K562 (cell line): ENCODE data around the gene KCNK18. TPM values are rescaled to one million over a fixed set of nuclear protein-coding genes. Genes with fewer than 3 reads are reported as not detected.

Source experiments
- CREB3 ChIP-seq: fragments of 450-650 bp; conservative IDR thresholded peaks from 2 replicates; pipeline ENCODE4 v1.6.1; 2016; ENCODE audit warnings: missing genetic modification characterization, low read depth, mild to moderate bottlenecking, missing compliant biosample characterization, moderate library complexity
- ERF ChIP-seq: fragments of 450-650 bp; formaldehyde crosslinking; IDR thresholded peaks from 2 replicates; pipeline ENCODE4 v1.4.0; 2020; ENCODE audit warnings: mild to moderate bottlenecking, mixed read lengths
- IRF1 ChIP-seq: sonication (generic); formaldehyde crosslinking; IDR thresholded peaks from 2 replicates; pipeline ENCODE4 v1.8.0; 2022; ENCODE audit warnings: missing genetic modification reagents, mild to moderate bottlenecking, borderline replicate concordance
- L3MBTL2 ChIP-seq: fragments of 450-650 bp; IDR thresholded peaks from 2 replicates; pipeline ENCODE4 v1.6.1; 2016; ENCODE audit warnings: mild to moderate bottlenecking, moderate library complexity
- MGA ChIP-seq: fragments of 450-650 bp; IDR thresholded peaks from 2 replicates; pipeline ENCODE4 v1.6.1; 2016; ENCODE audit warnings: mild to moderate bottlenecking, moderate library complexity
- MYC ChIP-seq, 2 experiments: fragments of 250-450 bp in 1 of 2; sonication (Bioruptor Pico) in 1 of 2; IDR thresholded peaks; 2 replicates each; pipeline versions ENCODE4 v1.5.1 to v1.6.1; 2012 to 2021; ENCODE audit warnings: low read depth in 2 of 2, borderline replicate concordance in 1 of 2, improper control_type of control experiment in 1 of 2, low read length in 1 of 2, mild to moderate bottlenecking in 1 of 2, moderate library complexity in 1 of 2
- PTRF ChIP-seq: fragments of 450-650 bp; IDR thresholded peaks from 2 replicates; pipeline ENCODE4 v1.6.1; 2016; ENCODE audit warnings: mild to moderate bottlenecking, missing genetic modification characterization, missing compliant biosample characterization
- RAD51 ChIP-seq: fragments of 450-650 bp; IDR thresholded peaks from 2 replicates; pipeline ENCODE4 v1.7.1; 2016; ENCODE audit warnings: low read depth, mild to moderate bottlenecking, borderline replicate concordance
- RBM14 ChIP-seq: fragments of 200-400 bp; formaldehyde crosslinking; IDR thresholded peaks from 2 replicates; pipeline ENCODE4 v1.6.1; 2018; ENCODE audit warnings: low read depth, mild to moderate bottlenecking, low read length, moderate library complexity, borderline replicate concordance; ENCODE audit not compliant: insufficient read depth
- TAL1 ChIP-seq: fragments of 450-650 bp; IDR thresholded peaks from 2 replicates; pipeline ENCODE4 v1.6.1; 2016; ENCODE audit warnings: mild to moderate bottlenecking
- USF1 ChIP-seq: sonication (generic); formaldehyde crosslinking; IDR thresholded peaks from 2 replicates; pipeline ENCODE4 v1.9.0; 2022; ENCODE audit warnings: mild to moderate bottlenecking, missing genetic modification reagents
- USF2 ChIP-seq: sonication (generic); formaldehyde crosslinking; IDR thresholded peaks from 2 replicates; pipeline ENCODE4 v1.5.0; 2020; ENCODE audit warnings: missing genetic modification reagents
- polyA plus RNA-seq, 8 experiments: library from polyadenylated mRNA; depleted of rRNA in 4 of 8; stranded (reverse) in 5 of 8; unstranded in 3 of 8; fragments of >200 nt; fragmentation: Nextera tagmentation in 2 of 8; fragmentation: Illumina TruSeq in 1 of 8; extraction: Ambion mirVana in 2 of 8; extraction: Trizol in 1 of 8; gene quantifications; 2 replicates each; pipeline versions ENCODE4 v1.2.1 to v1.2.3, GENCODE V29; 2011 to 2014; ENCODE audit warnings: inconsistent platforms in 1 of 8, missing spikeins in 1 of 8
- total RNA-seq, 7 experiments: library from RNA; depleted of rRNA in 6 of 7; stranded (reverse); fragments of >200 nt in 6 of 7; fragmentation: Illumina TruSeq in 2 of 7; extraction: Trizol in 2 of 7; gene quantifications; 2 replicates each; pipeline versions ENCODE4 v1.2.1 to v1.2.3, GENCODE V29; 2011 to 2021; ENCODE audit warnings: low replicate concordance in 1 of 7

KCNK18 gene
- total and polyA plus RNA-seq, 9 of the 15 experiments (the other 6 are each of a cell fraction or from before 2014, with no cell fraction given), result not detected

GRCh38 chr10:117218654-117219053 lies 21.4 kb downstream of the KCNK18 start (continued):
- TF ChIP-seq USF2 (CRISPR knock-in tag) (peak; percentile 55; the same call in 1 of the 2 replicates), CREB3 (tag) (no peak), L3MBTL2 (peak; percentile 68), MGA (peak; percentile 46; the same call in 1 of the 2 replicates), MYC (IDR thresholded peaks at IDR 0.05; ENCODE audit: low read depth, low read length) (peak; percentile 52), MYC (CRISPR knock-in tag; IDR thresholded peaks at IDR 0.05; ENCODE audit: borderline replicate concordance, low read depth) (no peak), USF1 (CRISPR knock-in tag) (peak; percentile 50), IRF1 (CRISPR knock-in tag) (no peak), ERF (no peak), TAL1 (peak; percentile 38), RAD51 (peak; percentile 23; the same call in 1 of the 2 replicates), RBM14 (no peak), PTRF (tag) (no peak)
